Stimulated activated CD4-positive, alpha-beta T cell treated with anti-CD3 and anti-CD28 coated beads, Interleukin-4, amount 100 ng/mL, for 24 hours (primary cell): ENCODE results near the gene CDH13.

ENCODE experiments used
- DNase-seq: peaks from one replicate; pipeline ENCODE4 v3.0.0-alpha.2; 2020

Gene CDH13

DNA sequence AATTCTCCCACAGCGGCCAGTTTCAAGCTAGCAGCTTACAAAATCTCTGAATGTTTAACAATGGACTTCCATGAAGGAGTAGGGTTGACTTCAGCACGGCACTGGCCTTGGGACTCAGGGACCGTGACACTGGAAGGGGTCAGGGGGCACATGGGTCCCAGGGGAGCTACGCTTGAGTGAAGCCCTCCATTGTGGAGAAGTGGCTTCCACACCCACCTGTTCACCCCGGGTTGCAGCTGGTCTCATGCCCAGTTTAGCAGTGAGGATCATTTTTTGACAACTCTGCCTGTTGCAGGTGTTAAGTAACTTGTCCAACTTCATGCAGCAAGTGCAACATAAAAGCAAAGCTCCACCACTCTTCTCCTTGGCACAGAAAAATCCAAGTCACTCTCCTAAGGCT, 510.2 kb downstream of the CDH13 start:
- no peak for DNase-seq

GRCh38 chr16:83137326-83137781, 510.6 kb downstream of the CDH13 start:
- no peak for DNase-seq

DNA sequence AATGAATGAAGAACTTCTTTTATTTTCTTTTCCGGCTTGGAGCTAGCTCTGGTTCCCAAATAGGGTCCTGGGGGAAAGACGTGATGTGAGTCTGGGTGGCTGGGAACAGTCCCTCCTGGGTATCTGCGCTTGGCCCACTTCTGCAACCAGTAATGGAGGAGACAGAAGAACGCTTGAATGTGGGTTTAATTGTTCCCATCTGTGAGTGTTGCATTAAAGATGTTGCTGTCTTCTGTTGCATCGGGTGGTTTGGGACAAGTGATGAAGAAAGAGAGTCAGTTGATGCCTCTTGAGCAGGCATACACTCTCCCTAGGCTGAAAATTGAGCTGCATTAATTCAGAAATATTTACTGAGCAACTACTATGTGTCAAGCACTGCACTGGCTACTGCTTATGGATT, 511.1 kb downstream of the CDH13 start:
- DNase-seq: no peak

GRCh38 chr16:83138512-83138911, 511.7 kb downstream of the CDH13 start:
- no peak for DNase-seq

DNA sequence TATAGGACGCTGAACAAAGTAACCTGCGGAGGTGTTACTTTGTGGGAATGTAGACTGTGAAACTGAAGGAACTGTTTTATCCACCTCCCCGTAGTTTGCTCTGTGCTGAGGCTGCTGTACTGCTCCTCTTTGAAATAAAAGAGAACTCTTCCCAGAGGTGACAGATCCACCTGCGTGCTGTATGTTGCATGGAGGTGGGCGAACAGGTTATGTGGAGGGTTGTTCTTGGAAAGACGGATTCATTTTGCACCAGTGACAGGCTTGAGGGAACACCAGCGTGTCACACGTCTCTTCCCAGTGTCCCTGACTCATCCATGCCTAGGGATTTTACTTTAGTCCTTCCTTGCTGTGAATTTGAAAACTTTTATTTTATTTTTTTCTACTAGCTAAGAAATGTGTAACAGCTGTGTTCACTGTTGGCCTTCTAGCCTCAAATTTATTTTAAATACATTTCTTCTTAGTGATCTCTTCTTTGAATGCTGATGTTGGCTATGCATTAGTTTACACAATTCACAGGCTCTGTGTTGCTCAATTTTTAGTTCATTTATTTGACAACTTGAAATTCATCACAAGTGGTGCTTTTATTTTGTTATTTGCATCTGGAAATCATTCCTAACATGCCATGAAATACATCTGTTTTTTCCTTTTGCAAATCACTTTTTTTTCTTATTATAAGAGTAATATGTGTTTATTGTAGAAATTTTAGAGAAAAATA, 512.4 kb downstream of the CDH13 start:
- no peak for DNase-seq

- no peak for DNase-seq
Observed at GRCh38 chr16:83143788-83144187, 517.0 kb downstream of the CDH13 start.

DNA sequence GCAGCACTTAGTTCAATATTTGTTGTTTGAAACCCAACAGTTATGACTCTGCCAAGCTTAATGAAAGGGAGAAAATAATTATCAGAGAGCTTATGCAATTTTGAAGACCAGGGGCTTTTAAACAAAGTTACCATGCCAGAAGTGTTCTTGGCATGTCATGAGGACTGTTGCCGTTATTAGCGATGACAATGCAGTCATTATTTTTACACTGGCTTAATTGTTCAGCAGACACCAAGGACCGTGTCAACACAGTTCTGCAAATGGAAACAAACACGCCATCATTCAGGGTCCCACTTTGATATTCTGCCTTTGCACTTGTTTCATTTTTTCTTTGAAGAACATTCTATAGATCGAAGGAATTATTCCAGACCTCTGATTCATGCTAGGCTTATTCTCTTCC, 518.5 kb downstream of the CDH13 start:
- no peak for DNase-seq

DNA sequence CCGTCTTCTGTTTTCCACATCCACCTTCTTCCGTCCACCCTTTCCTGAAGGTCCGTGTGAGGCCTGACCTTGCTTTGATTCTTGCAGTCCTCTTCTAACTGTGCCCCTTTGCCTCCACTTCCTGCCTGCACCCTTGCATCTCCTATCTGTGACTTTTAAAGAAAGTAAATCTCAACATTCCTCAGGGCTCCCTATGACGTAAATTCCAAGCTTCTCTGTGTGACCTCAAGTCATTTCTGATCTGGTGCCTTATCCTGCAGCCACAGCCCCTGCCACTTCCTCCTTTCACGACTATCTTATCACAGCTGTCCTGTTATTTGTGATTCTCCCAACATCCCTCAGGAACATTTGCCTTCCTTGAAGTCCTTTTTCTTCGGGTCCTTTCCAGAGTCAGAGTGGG, 520.5 kb downstream of the CDH13 start:
- no peak for DNase-seq

GRCh38 chr16:83158320-83158957, 531.7 kb downstream of the CDH13 start:
- DNase-seq: no peak

- DNase-seq: no peak
Observed at GRCh38 chr16:83159049-83159448, 532.3 kb downstream of the CDH13 start.

GRCh38 chr16:83160287-83161020, 533.7 kb downstream of the CDH13 start:
- DNase-seq: no peak

- no peak for DNase-seq
Observed at GRCh38 chr16:83162791-83163190, 536.0 kb downstream of the CDH13 start.

DNA sequence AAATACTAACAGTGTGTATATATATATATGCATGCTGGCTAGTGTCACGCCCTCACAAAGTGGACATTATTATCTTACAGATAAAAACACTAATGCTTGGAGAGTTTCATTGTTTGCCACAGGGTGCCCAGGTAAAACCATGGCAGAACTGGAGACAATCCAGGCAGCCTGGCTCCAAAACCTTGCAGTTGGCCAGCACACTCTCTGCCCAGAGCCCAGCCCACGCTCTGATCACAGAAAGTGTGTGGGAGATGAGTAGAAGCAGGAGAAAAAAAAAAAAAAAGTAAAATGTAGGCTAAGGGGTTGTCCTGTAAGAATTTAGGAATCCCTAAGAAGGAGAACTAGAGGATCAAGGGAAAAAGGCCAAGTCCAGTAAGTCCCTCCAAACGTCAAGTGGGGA, 538.0 kb downstream of the CDH13 start:
- DNase-seq: no peak

DNA sequence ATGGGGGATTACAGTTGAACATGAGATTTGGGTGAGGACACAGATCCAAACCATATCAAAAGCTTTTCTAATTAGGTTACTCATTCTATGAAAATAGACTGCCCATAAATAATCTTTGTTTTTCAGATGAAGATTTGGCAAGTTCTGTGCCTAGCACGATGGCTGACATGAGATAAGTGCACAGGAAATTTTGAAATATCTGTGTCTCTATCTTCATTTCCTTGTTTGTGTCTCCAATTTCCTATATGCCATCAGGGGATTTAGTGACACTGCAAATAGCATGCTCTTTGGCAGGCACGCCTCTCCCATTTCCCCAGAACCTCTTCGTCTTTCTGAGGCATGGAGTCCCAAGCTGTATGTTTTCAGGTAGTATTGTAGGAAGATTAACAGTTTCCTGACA, 544.6 kb downstream of the CDH13 start:
- no peak for DNase-seq

DNA sequence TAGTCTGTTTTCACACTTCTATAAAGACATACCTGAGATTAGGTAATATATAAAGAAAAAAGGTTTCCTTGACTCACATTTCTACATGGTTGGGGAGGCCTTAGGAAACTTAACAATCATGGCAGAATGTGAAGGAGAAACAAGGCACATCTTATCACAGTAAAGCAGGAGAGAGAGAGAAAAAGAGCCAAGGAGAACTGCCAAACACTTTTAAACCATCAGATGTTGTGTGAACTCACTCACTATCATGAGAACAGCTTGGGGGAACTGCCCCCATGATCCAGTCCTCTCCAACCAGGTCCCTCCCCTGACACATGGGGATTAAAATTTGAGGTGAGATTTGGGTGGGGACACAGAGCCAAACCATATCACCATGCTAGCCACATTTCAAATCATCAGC, 547.9 kb downstream of the CDH13 start:
- DNase-seq: no peak

DNA sequence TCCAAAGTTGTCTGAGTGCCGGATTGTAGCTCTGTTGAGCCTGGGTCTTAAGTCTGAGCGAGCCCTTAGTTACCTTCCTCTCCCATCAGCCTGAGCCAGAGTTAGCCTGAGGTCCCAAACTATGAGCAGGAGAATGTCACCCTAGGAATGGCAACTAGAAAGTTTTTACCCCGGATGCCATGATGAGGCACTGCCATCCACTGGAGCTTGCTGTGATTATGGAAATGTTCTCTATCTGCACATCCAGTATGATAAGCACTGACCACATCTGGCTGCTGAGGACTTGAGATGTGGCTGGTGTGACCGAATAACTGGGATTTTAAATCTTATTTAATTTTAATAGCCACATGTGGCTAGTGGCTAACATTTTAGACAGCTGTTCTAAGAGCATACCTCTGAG, 550.0 kb downstream of the CDH13 start:
- DNase-seq: no peak

GRCh38 chr16:83185902-83186301, 559.1 kb downstream of the CDH13 start:
- DNase-seq: no peak

DNA sequence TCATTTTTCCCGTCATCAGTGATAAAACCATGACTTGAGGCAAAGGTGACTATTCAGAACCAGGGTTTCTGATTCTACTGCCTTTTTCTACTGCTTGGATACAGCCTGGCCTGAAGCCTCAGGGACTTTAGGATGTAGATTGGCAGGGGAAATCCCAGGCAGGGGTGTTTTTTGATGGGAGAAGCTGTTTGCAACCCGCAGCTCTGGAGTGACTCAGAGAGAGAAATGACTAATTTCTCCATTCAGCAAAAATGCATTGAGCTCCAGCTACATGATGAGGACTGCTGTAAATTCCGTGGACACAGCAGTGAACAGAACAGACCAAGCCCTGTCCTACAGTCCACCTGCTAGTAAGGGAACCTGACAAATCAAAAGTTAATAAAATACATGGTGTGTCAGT, 560.6 kb downstream of the CDH13 start:
- peak; percentile 6 for DNase-seq

DNA sequence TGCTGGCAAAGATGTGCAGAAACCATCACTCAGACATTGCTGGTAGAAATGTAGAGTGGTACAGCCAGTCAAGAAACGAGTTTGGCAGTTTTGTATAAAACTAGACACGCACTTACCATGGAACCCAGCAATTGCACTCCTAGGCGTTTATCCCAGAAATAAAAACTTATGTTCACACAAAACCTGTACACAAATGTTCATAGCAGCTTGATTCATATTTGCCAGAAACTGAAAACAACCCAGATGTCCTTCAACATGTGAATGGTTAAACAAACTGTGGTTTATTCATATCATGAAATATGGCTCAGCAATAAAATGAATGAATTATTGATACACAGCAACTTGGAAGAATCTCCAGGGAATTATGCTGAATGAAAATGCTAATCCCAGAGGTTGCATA, 570.0 kb downstream of the CDH13 start:
- DNase-seq: no peak

DNA sequence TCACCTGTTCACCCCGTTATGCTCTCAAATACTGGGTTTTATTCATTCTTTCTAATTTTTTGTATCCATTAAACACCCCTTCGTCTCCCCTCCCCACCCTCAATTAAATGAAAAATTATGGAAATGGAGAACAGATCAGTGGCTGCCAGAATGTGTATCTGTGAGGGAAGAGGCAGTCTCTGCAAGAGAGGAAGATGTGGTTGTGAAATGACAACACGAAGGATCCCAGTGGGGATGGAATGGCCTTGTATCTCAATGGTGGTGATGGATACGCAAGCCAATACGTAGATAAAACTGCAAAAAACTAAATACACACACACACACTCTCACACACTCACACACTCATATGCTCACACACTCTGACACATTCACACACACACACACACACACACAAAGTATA, 570.7 kb downstream of the CDH13 start:
- no peak for DNase-seq

GRCh38 chr16:83198977-83199376, 572.2 kb downstream of the CDH13 start:
- DNase-seq: no peak

DNA sequence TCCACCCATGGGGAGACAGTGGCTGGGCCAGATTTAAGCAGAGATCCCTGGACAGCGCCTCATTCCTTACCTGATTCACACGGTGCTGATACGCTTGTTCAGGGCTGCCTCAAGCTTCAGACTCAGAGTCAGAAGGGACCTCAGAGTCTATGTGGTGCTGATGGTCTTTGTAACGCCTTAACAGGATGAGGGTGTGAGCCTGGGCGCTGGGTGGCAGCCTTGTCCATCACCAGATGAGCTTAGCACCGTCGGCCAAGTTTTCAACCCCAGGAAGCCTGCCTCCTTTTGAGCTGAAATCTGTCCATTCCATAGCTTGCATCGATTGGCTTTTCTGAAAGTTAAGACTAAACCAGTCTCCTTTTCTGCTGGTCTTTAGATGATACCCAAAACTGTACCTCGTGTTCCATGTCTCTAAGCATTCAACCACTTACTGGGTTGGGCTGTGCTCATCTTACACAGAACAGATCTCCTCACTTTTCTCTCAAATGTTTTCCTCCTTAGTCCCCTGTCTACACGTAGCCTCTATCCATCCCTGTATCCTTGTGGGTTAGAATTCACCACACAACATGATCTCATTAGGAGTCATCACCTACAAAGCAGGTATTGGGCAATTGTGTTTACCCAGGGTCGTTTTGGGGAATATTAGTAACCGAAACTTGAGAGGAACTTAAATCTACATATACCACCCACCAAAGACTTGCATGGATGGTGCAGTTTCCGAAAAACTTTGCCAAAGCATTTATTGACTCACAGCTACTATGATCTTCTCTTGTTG, 573.4 kb downstream of the CDH13 start:
- DNase-seq: no peak

DNA sequence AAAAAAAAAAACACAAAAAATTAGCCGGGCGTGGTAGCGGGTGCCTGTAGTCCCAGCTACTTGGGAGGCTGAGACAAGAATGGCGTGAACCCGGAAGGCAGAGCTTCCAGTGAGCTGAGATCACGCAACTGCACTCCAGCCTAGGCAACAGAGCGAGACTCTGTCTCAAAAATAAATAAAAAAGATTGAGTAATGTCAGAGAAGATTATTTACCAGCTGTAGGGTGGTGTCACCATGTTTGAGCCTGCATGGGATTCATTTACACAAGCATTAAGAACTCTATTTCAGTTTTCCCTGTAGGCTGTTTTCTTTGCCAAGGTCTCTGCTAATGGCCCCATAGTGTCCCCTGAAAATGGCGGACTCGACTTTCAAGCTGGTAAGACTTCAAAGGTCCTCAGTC, 575.0 kb downstream of the CDH13 start:
- no peak for DNase-seq
